CD14-positive monocyte (primary cell): ENCODE results near the gene FOXP1. TPM values are rescaled to one million over a fixed set of nuclear protein-coding genes. Genes with fewer than 3 reads are reported as not detected.

Experiments used
- DNase-seq, 3 donors: peaks; one replicate each; pipeline ENCODE4 v3.0.0-alpha.2; 2011 to 2022
- H2AFZ ChIP-seq: 2 replicates; pipeline ENCODE4 v1.6.0; 2012; ENCODE audit warnings: mild to moderate bottlenecking, low read depth, low read length, inconsistent platforms; ENCODE audit not compliant: insufficient read depth, poor library complexity, severe bottlenecking
- H3K27ac ChIP-seq, 2 donors: 1 replicate in 1 of 2; 2 replicates in 1 of 2; pipeline ENCODE4 v1.5.1; 2012 to 2013; ENCODE audit warnings: low read length in 2 of 2, control low read depth in 1 of 2, inconsistent platforms in 1 of 2, low read depth in 1 of 2, mild to moderate bottlenecking in 1 of 2
- H3K27me3 ChIP-seq, 2 donors: one replicate each; pipeline versions ENCODE4 v1.6.0 to v1.6.1; 2011 to 2013; ENCODE audit warnings: low read length in 2 of 2; ENCODE audit not compliant: control insufficient read depth in 2 of 2, insufficient read depth in 2 of 2
- H3K36me3 ChIP-seq, 2 donors: replicated peaks in 1 of 2; 1 replicate in 1 of 2; 2 replicates in 1 of 2; pipeline versions ENCODE4 v1.5.1 to v1.6.1; 2012 to 2013; ENCODE audit warnings: low read length in 2 of 2, control low read depth in 1 of 2, inconsistent platforms in 1 of 2, mild to moderate bottlenecking in 1 of 2; ENCODE audit not compliant: insufficient read depth in 2 of 2, control insufficient read depth in 1 of 2
- H3K4me1 ChIP-seq, 2 donors: 1 replicate in 1 of 2; 2 replicates in 1 of 2; pipeline versions ENCODE4 v1.5.1 to v1.6.1; 2012 to 2013; ENCODE audit warnings: low read length in 2 of 2, control low read depth in 1 of 2, inconsistent platforms in 1 of 2, mild to moderate bottlenecking in 1 of 2, moderate library complexity in 1 of 2; ENCODE audit not compliant: insufficient read depth in 2 of 2, control insufficient read depth in 1 of 2
- H3K4me2 ChIP-seq: replicated peaks from 2 replicates; pipeline ENCODE3; 2012; ENCODE audit warnings: low read length, moderate library complexity, mild to moderate bottlenecking; ENCODE audit not compliant: poor library complexity, severe bottlenecking; ENCODE audit errors: extremely low read depth
- H3K4me3 ChIP-seq, 3 experiments: fragments of 200-600 bp in 1 of 3; sonication (generic) in 1 of 3; replicated peaks in 1 of 3; 1 replicate in 2 of 3; 2 replicates in 1 of 3; pipeline ENCODE4 v1.5.1; 2011 to 2013; ENCODE audit warnings: low read length in 3 of 3, mild to moderate bottlenecking in 3 of 3, control low read depth in 2 of 3, low read depth in 2 of 3, inconsistent platforms in 1 of 3, moderate library complexity in 1 of 3
- H3K79me2 ChIP-seq: 2 replicates; pipeline ENCODE4 v1.6.0; 2012; ENCODE audit warnings: mild to moderate bottlenecking, control low read depth, inconsistent platforms, low read length, moderate library complexity; ENCODE audit not compliant: insufficient read depth
- H3K9ac ChIP-seq: 2 replicates; pipeline ENCODE4 v1.6.0; 2017; ENCODE audit warnings: low read length, mild to moderate bottlenecking; ENCODE audit not compliant: insufficient read depth, poor library complexity, severe bottlenecking
- H3K9me3 ChIP-seq, 2 donors: replicated peaks in 1 of 2; 1 replicate in 1 of 2; 2 replicates in 1 of 2; pipeline versions ENCODE4 v1.5.1 to v1.6.1; 2012 to 2013; ENCODE audit warnings: low read length in 2 of 2, control low read depth in 1 of 2; ENCODE audit not compliant: control insufficient read depth in 1 of 2, insufficient read depth in 1 of 2
- H4K20me1 ChIP-seq: 2 replicates; pipeline ENCODE4 v1.6.0; 2012; ENCODE audit warnings: mild to moderate bottlenecking, low read length, control low read depth, moderate library complexity; ENCODE audit not compliant: insufficient read depth
- H3K27ac Mint-ChIP-seq, 7 donors: one replicate each; pipeline ENCODE4 v1.8.0; 2020; ENCODE audit warnings: mild to moderate bottlenecking in 7 of 7, mixed read lengths in 7 of 7, moderate library complexity in 6 of 7, inconsistent platforms in 2 of 7
- H3K27me3 Mint-ChIP-seq, 3 donors: one replicate each; pipeline ENCODE4 v1.8.0; 2021 to 2022; ENCODE audit warnings: low read depth in 3 of 3, mild to moderate bottlenecking in 3 of 3, mixed read lengths in 3 of 3, moderate library complexity in 3 of 3, inconsistent platforms in 1 of 3
- H3K36me3 Mint-ChIP-seq, 2 donors: one replicate each; pipeline ENCODE4 v1.8.0; 2020; ENCODE audit warnings: mixed read lengths in 2 of 2, inconsistent platforms in 1 of 2, mild to moderate bottlenecking in 1 of 2
- H3K4me1 Mint-ChIP-seq: one replicate; pipeline ENCODE4 v1.8.0; 2020; ENCODE audit warnings: mild to moderate bottlenecking, mixed read lengths
- H3K4me3 Mint-ChIP-seq, 2 donors: one replicate each; pipeline ENCODE4 v1.8.0; 2020; ENCODE audit warnings: mild to moderate bottlenecking in 2 of 2, mixed read lengths in 2 of 2, moderate library complexity in 1 of 2
- H3K9me3 Mint-ChIP-seq, 7 donors: one replicate each; pipeline ENCODE4 v1.8.0; 2020 to 2022; ENCODE audit warnings: mixed read lengths in 7 of 7, mild to moderate bottlenecking in 6 of 7, moderate library complexity in 6 of 7, inconsistent platforms in 2 of 7
- WGBS: methylation state at CpG from one replicate; pipeline ENCODE4 v1.1.5; 2013; ENCODE audit warnings: missing lambda C conversion rate; ENCODE audit not compliant: insufficient coverage; 5-methylcytosine and 5-hydroxymethylcytosine counted together
- intact Hi-C, 2 donors: fragments of 100-400 bp; cut with micrococcal nuclease; formaldehyde crosslinking; loops; one replicate each; pipeline versions ENCODE4 v1.15.0 to v1.15.1; 2023
- polyA plus RNA-seq, 3 donors: library from polyadenylated mRNA; depleted of rRNA in 1 of 3; unstranded in 2 of 3; stranded (reverse) in 1 of 3; fragments of 300-500 nt in 2 of 3; fragments of >200 nt in 1 of 3; fragmentation: Illumina TruSeq in 2 of 3; gene quantifications; 1 replicate in 2 of 3; 2 replicates in 1 of 3; pipeline ENCODE4 v1.2.3, GENCODE V29; 2012 to 2021
- TF ChIP-seq, protein P1 (sequence below): fragments of 200-600 bp; IDR thresholded peaks from one replicate; pipeline ENCODE4 v1.8.0; 2022; ENCODE audit warnings: antibody characterized with exemption, mild to moderate bottlenecking

Gene FOXP1
- polyA plus RNA-seq, 3 donors = 25.7 to 42.6 (median 27.8) TPM

DNA sequence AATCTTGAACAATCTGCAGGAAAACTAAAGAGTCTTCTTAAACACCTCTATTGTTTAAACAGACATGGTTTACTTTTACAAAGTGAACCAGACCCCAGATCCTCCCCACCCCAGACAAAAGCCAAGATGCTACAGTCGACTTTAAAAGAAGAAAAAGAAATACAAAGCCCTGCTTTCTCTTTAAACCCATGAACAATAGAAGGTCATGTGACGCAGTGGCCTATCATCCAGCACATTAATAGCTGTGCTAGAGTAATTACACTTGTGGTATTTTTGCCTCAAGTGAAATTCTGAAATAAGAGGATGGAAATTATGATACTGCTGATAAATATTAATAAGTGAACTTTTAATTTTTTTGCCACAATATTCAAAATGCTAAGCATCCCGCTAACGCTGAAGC lies 613.4 kb downstream of the FOXP1 start:
- no peak overlapping the region for H2AFZ ChIP-seq
- intact Hi-C loops = no loop called here

GRCh38 chr3:70963431-70964275 lies 619.9 kb downstream of the FOXP1 start:
- peaks cover 73 to 74% of the 10 kb centered on the region in 2 donors for H3K36me3 Mint-ChIP-seq
- no peak overlapping the region for H3K4me3 Mint-ChIP-seq
- Histone ChIP-seq H3K79me2 (no peaks in the 10 kb centered on the region), H4K20me1 (no peaks in the 10 kb centered on the region), H3K9ac (no peak overlapping the region), H3K36me3 (peaks cover 67 to 92% of the 10 kb centered on the region in 2 donors), H3K4me2 (no peak overlapping the region), H3K27me3 (no peaks in the 10 kb centered on the region), H3K9me3 (no peaks in the 10 kb centered on the region), H3K27ac (no peak overlapping the region), H2AFZ (no peak overlapping the region), H3K4me1 (no peaks in the 10 kb centered on the region), H3K4me3 (no peak overlapping the region)
- 84% methylated on average over 5 of the region's 13 CpGs for WGBS
- peak overlapping the region in 1 of 7 donors; percentile 4 for H3K27ac Mint-ChIP-seq
- DNase-seq = no peak
- TF ChIP-seq, protein P1, sequence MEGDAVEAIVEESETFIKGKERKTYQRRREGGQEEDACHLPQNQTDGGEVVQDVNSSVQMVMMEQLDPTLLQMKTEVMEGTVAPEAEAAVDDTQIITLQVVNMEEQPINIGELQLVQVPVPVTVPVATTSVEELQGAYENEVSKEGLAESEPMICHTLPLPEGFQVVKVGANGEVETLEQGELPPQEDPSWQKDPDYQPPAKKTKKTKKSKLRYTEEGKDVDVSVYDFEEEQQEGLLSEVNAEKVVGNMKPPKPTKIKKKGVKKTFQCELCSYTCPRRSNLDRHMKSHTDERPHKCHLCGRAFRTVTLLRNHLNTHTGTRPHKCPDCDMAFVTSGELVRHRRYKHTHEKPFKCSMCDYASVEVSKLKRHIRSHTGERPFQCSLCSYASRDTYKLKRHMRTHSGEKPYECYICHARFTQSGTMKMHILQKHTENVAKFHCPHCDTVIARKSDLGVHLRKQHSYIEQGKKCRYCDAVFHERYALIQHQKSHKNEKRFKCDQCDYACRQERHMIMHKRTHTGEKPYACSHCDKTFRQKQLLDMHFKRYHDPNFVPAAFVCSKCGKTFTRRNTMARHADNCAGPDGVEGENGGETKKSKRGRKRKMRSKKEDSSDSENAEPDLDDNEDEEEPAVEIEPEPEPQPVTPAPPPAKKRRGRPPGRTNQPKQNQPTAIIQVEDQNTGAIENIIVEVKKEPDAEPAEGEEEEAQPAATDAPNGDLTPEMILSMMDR = no peak
- intact Hi-C loops = no loop called here
- H3K27me3 Mint-ChIP-seq = no peaks in the 10 kb centered on the region
- H3K4me1 Mint-ChIP-seq = no peaks in the 10 kb centered on the region
- peaks cover 0 to 3% (median 0%) of the 10 kb centered on the region in 7 donors for H3K9me3 Mint-ChIP-seq

More for the DNA sequence above, 613.4 kb downstream of the FOXP1 start:
- TF ChIP-seq, protein P1 = no peak
- H3K36me3 ChIP-seq = peaks cover 81 to 96% of the 10 kb centered on the region in 2 donors
- no peak for DNase-seq
- H3K9me3 Mint-ChIP-seq = no peaks in the 10 kb centered on the region
- peaks cover 68 to 78% of the 10 kb centered on the region in 2 donors for H3K36me3 Mint-ChIP-seq
- no CpG with 5 or more reads among the region's 4 CpGs for WGBS
- no peak overlapping the region for H3K4me3 Mint-ChIP-seq
- no peaks in the 10 kb centered on the region for H3K27me3 ChIP-seq
- H3K27ac Mint-ChIP-seq = no peak overlapping the region
- H4K20me1 ChIP-seq = no peaks in the 10 kb centered on the region
- H3K4me1 ChIP-seq = no peaks in the 10 kb centered on the region
- H3K4me2 ChIP-seq = no peak overlapping the region
- H3K79me2 ChIP-seq = no peaks in the 10 kb centered on the region
- no peaks in the 10 kb centered on the region for H3K4me1 Mint-ChIP-seq
- no peaks in the 10 kb centered on the region for H3K9me3 ChIP-seq
- H3K4me3 ChIP-seq = no peak overlapping the region
- H3K27me3 Mint-ChIP-seq = no peaks in the 10 kb centered on the region
- no peak overlapping the region for H3K9ac ChIP-seq
- H3K27ac ChIP-seq = no peak overlapping the region
